HG02763 (cell line): ENCODE measurements around the gene PLD2.
"Not testable (repeated sequence)": the region's sequence is repeated elsewhere in the genome, so short reads cannot be mapped to it uniquely, and the experiment has no call there.

Experiments used
- ATAC-seq: cut with Tn5 transposase; IDR thresholded peaks from one replicate; pipeline ENCODE4 v1.9.1; 2021; ENCODE audit warnings: mild to moderate bottlenecking, moderate library complexity; ENCODE audit not compliant: unreplicated experiment

The PLD2 gene

GRCh38 chr17:4856271-4856936, 49.5 kb downstream of the PLD2 start:
- ATAC-seq = no peak

GRCh38 chr17:4856937-4857314, 50.0 kb downstream of the PLD2 start:
- no peak for ATAC-seq

- not testable (repeated sequence) for ATAC-seq
Measured at GRCh38 chr17:4857347-4857746, 50.4 kb downstream of the PLD2 start.

- ATAC-seq = no peak
Measured at GRCh38 chr17:4858068-4858881, 51.3 kb downstream of the PLD2 start.

- no peak for ATAC-seq
Measured at GRCh38 chr17:4858882-4859260, 51.9 kb downstream of the PLD2 start.

- ATAC-seq = no peak
Measured at GRCh38 chr17:4859816-4860625, 53.1 kb downstream of the PLD2 start.

- no peak for ATAC-seq
Measured at GRCh38 chr17:4860651-4861050, 53.7 kb downstream of the PLD2 start.

GRCh38 chr17:4861052-4861451, 54.1 kb downstream of the PLD2 start:
- ATAC-seq = no peak

GRCh38 chr17:4862720-4863119, 55.8 kb downstream of the PLD2 start:
- ATAC-seq = no peak

- ATAC-seq = no peak
Measured at GRCh38 chr17:4863321-4863720, 56.4 kb downstream of the PLD2 start.

GRCh38 chr17:4867535-4867934, 60.6 kb downstream of the PLD2 start:
- ATAC-seq = not testable (repeated sequence)

GRCh38 chr17:4869058-4869998, 62.4 kb downstream of the PLD2 start:
- not testable (repeated sequence) for ATAC-seq

- no peak for ATAC-seq
Measured at GRCh38 chr17:4870855-4871254, 63.9 kb downstream of the PLD2 start.

- ATAC-seq = no peak
Measured at GRCh38 chr17:4872786-4873185, 65.8 kb downstream of the PLD2 start.
